Suppressor macrophage treated with lipopolysaccharide for 4 hours (primary cell): ENCODE data around the gene SLC4A9.
A peak's percentile ranks its signal among the peaks of the same experiment; 100 is the strongest.
"Not testable (repeated sequence)": the region's sequence is repeated elsewhere in the genome, so short reads cannot be mapped to it uniquely, and the experiment has no call there.

Experiments used
- DNase-seq: peaks from one replicate; pipeline ENCODE4 v3.0.0-alpha.2; 2020

Gene SLC4A9

GRCh38 chr5:140338336-140338735 lies 21.7 kb upstream of the SLC4A9 start:
- no peak for DNase-seq

- DNase-seq: peak; percentile 42
These were observed 21.1 kb upstream of the SLC4A9 start for GRCh38 chr5:140338908-140339307.

- no peak for DNase-seq
These were observed 20.4 kb upstream of the SLC4A9 start for GRCh38 chr5:140339636-140340035.

- no peak for DNase-seq
These were observed 19.3 kb upstream of the SLC4A9 start for GRCh38 chr5:140340605-140341121.

GRCh38 chr5:140341591-140341990 lies 18.4 kb upstream of the SLC4A9 start:
- no peak for DNase-seq

GRCh38 chr5:140342287-140342686 lies 17.7 kb upstream of the SLC4A9 start:
- DNase-seq: peak; percentile 67

- no peak for DNase-seq
These were observed 17.1 kb upstream of the SLC4A9 start for GRCh38 chr5:140342896-140343295.

GRCh38 chr5:140343849-140344248 lies 16.1 kb upstream of the SLC4A9 start:
- not testable (repeated sequence) for DNase-seq

- no peak for DNase-seq
These were observed 15.1 kb upstream of the SLC4A9 start for GRCh38 chr5:140344683-140345423.

GRCh38 chr5:140345919-140346347 lies 14.1 kb upstream of the SLC4A9 start:
- peak; percentile 48 for DNase-seq

- DNase-seq: peak; percentile 77
These were observed 13.4 kb upstream of the SLC4A9 start, which contains the start of gene HBEGF for GRCh38 chr5:140346348-140347221. Gene HBEGF, minus strand, starts transcription at chr5:140346603. Its CDS starts 275 bp downstream, at chr5:140346328.

GRCh38 chr5:140347360-140347759 lies 12.6 kb upstream of the SLC4A9 start:
- no peak for DNase-seq

GRCh38 chr5:140348104-140348503 lies 11.9 kb upstream of the SLC4A9 start:
- no peak for DNase-seq

GRCh38 chr5:140349244-140349643 lies 10.8 kb upstream of the SLC4A9 start:
- no peak for DNase-seq

GRCh38 chr5:140351609-140352334 lies 8.2 kb upstream of the SLC4A9 start:
- peak; percentile 91 for DNase-seq

- no peak for DNase-seq
These were observed 4.4 kb upstream of the SLC4A9 start for GRCh38 chr5:140355546-140355945.

- peak; percentile 38 for DNase-seq
These were observed 2.9 kb upstream of the SLC4A9 start for GRCh38 chr5:140356853-140357725.

GRCh38 chr5:140357726-140358093 lies 2.3 kb upstream of the SLC4A9 start:
- DNase-seq: peak; percentile 86

- DNase-seq: peak; percentile 36
These were observed 1.2 kb upstream of the SLC4A9 start for GRCh38 chr5:140358738-140359310.

- no peak for DNase-seq
These were observed 886 bp downstream of the SLC4A9 start for GRCh38 chr5:140360681-140361479.

GRCh38 chr5:140361901-140362300 lies 1.9 kb downstream of the SLC4A9 start:
- DNase-seq: no peak
